Measurements from ENCODE around the gene SYNJ2.

- TF ChIP-seq CREB1 (CRISPR knock-in tag; IDR thresholded peaks at IDR 0.05; ENCODE audit: low read depth) (no peak), CTCF (conservative IDR thresholded peaks at IDR 0.05; ENCODE audit: low read depth in 2 of 2) (no peak), REST (IDR thresholded peaks at IDR 0.05; ENCODE audit: unreplicated experiment) (no peak), EZH2 (IDR thresholded peaks at IDR 0.05; ENCODE audit: low read depth, unreplicated experiment) (no peak)
These were observed 62.2 kb downstream of the SYNJ2 start for GRCh38 chr6:158043586-158044524.

All from GM23338 (cell line).